Hepatocyte (in vitro differentiated cells): ENCODE data around the gene ARFGEF3. TPM values are rescaled to one million over a fixed set of nuclear protein-coding genes. Genes with fewer than 3 reads are reported as not detected.

Source experiments
- DNase-seq: peaks from one replicate; pipeline ENCODE4 v3.0.0-alpha.2; 2016; ENCODE audit warnings: low spot score
- H2AFZ ChIP-seq: fragments of 200-600 bp; sonication (generic); 2 replicates; pipeline ENCODE4 v1.6.0; 2016; ENCODE audit warnings: antibody characterized with exemption, mild to moderate bottlenecking
- H3K27ac ChIP-seq: fragments of 200-600 bp; sonication (generic); 2 replicates; pipeline ENCODE4 v1.5.1; 2016; ENCODE audit warnings: mild to moderate bottlenecking
- H3K27me3 ChIP-seq: fragments of 200-600 bp; sonication (generic); 2 replicates; pipeline ENCODE4 v1.6.1; 2016
- H3K36me3 ChIP-seq: fragments of 200-600 bp; sonication (generic); replicated peaks from 2 replicates; pipeline ENCODE4 v1.5.1; 2016; ENCODE audit warnings: low read depth; ENCODE audit not compliant: insufficient read depth
- H3K4me1 ChIP-seq: fragments of 200-600 bp; sonication (generic); 2 replicates; pipeline ENCODE4 v1.5.1; 2016; ENCODE audit warnings: mild to moderate bottlenecking, moderate library complexity; ENCODE audit not compliant: insufficient read depth
- H3K4me2 ChIP-seq: fragments of 200-600 bp; sonication (generic); 2 replicates; pipeline ENCODE4 v1.6.0; 2016
- H3K4me3 ChIP-seq: fragments of 200-600 bp; sonication (generic); 2 replicates; pipeline ENCODE4 v1.5.1; 2016; ENCODE audit warnings: mild to moderate bottlenecking
- H3K79me2 ChIP-seq: fragments of 200-600 bp; sonication (generic); 2 replicates; pipeline ENCODE4 v1.6.0; 2017; ENCODE audit warnings: mild to moderate bottlenecking
- H3K9me2 ChIP-seq: fragments of 200-600 bp; sonication (generic); replicated peaks from 2 replicates; pipeline ENCODE4 v1.6.0; 2017; ENCODE audit warnings: mild to moderate bottlenecking; ENCODE audit not compliant: insufficient read depth
- H3K9me3 ChIP-seq: fragments of 200-600 bp; sonication (generic); 2 replicates; pipeline ENCODE4 v1.5.1; 2016; ENCODE audit warnings: low read depth, mild to moderate bottlenecking
- H4K20me1 ChIP-seq: fragments of 200-600 bp; sonication (generic); 2 replicates; pipeline ENCODE4 v1.6.0; 2016; ENCODE audit warnings: mild to moderate bottlenecking; ENCODE audit not compliant: insufficient read depth, poor library complexity, severe bottlenecking
- CTCF ChIP-seq: fragments of 200-600 bp; sonication (generic); IDR thresholded peaks from 2 replicates; pipeline ENCODE4 v1.5.1; 2016; ENCODE audit warnings: antibody characterized with exemption, mild to moderate bottlenecking; ENCODE audit not compliant: poor library complexity
- EZH2 ChIP-seq: fragments of 200-600 bp; sonication (generic); IDR thresholded peaks from 2 replicates; pipeline ENCODE4 v1.6.1; 2016; ENCODE audit warnings: antibody characterized with exemption, mild to moderate bottlenecking, borderline replicate concordance
- EZH2phosphoT487 ChIP-seq: fragments of 200-600 bp; sonication (generic); IDR thresholded peaks from one replicate; pipeline ENCODE4 v1.6.1; 2018; ENCODE audit warnings: antibody characterized with exemption, mild to moderate bottlenecking, low read depth, moderate library complexity; ENCODE audit not compliant: unreplicated experiment, severe bottlenecking
- WGBS: methylation state at CpG from one replicate; pipeline ENCODE4 v1.1.6; 2016; ENCODE audit warnings: low lambda C conversion rate; ENCODE audit errors: missing lambda C conversion rate; 5-methylcytosine and 5-hydroxymethylcytosine counted together
- polyA plus RNA-seq: library from polyadenylated mRNA; unstranded; fragments of >200 nt; fragmentation: Nextera tagmentation; extraction: Ambion mirVana; gene quantifications from 2 replicates; pipeline ENCODE4 v1.2.1, GENCODE V29; 2016
- total RNA-seq: library from RNA; depleted of rRNA; stranded (reverse); fragments of >200 nt; gene quantifications from 2 replicates; pipeline ENCODE4 v1.2.3, GENCODE V29; 2014

The ARFGEF3 gene
- total and polyA plus RNA-seq, 2 experiments from 2014 or later = 0.83 to 3.9 TPM

GRCh38 chr6:138372711-138373463 is 211.1 kb downstream of the ARFGEF3 start:
- no peak overlapping the region for H3K27ac ChIP-seq
- no peak overlapping the region for H3K4me2 ChIP-seq
- no peaks in the 10 kb centered on the region for H3K27me3 ChIP-seq
- no peak for TF ChIP-seq EZH2
- TF ChIP-seq CTCF = no peak
- no peak for TF ChIP-seq EZH2phosphoT487
- no peaks in the 10 kb centered on the region for H3K36me3 ChIP-seq
- H4K20me1 ChIP-seq = no peaks in the 10 kb centered on the region
- no peaks in the 10 kb centered on the region for H3K9me2 ChIP-seq
- no peak overlapping the region for H2AFZ ChIP-seq
- H3K9me3 ChIP-seq = no peaks in the 10 kb centered on the region
- H3K4me3 ChIP-seq = no peak overlapping the region
- peaks cover 6% of the 10 kb centered on the region for H3K4me1 ChIP-seq
- DNase-seq = no peak
- no peaks in the 10 kb centered on the region for H3K79me2 ChIP-seq

- H3K27ac ChIP-seq = no peak overlapping the region
- H3K36me3 ChIP-seq = no peaks in the 10 kb centered on the region
- peaks cover 6% of the 10 kb centered on the region for H3K4me1 ChIP-seq
- no peaks in the 10 kb centered on the region for H3K9me2 ChIP-seq
- TF ChIP-seq CTCF = no peak
- TF ChIP-seq EZH2phosphoT487 = no peak
- no peak for TF ChIP-seq EZH2
- H2AFZ ChIP-seq = no peak overlapping the region
- H4K20me1 ChIP-seq = no peaks in the 10 kb centered on the region
- DNase-seq = no peak
- H3K27me3 ChIP-seq = no peaks in the 10 kb centered on the region
- H3K4me3 ChIP-seq = no peak overlapping the region
- H3K4me2 ChIP-seq = no peak overlapping the region
- no peaks in the 10 kb centered on the region for H3K9me3 ChIP-seq
- H3K79me2 ChIP-seq = no peaks in the 10 kb centered on the region
Observed at GRCh38 chr6:138374230-138374629, 212.5 kb downstream of the ARFGEF3 start.

GRCh38 chr6:138374815-138375214 is 213.1 kb downstream of the ARFGEF3 start:
- H3K27ac ChIP-seq = no peak overlapping the region
- H3K9me2 ChIP-seq = no peaks in the 10 kb centered on the region
- no peak overlapping the region for H3K4me2 ChIP-seq
- H3K36me3 ChIP-seq = no peaks in the 10 kb centered on the region
- no peaks in the 10 kb centered on the region for H3K9me3 ChIP-seq
- no peaks in the 10 kb centered on the region for H3K79me2 ChIP-seq
- H4K20me1 ChIP-seq = no peaks in the 10 kb centered on the region
- TF ChIP-seq EZH2phosphoT487 (no peak), CTCF (no peak), EZH2 (no peak)
- 97% methylated on average over 2 of the region's 2 CpGs for WGBS
- H3K27me3 ChIP-seq = no peaks in the 10 kb centered on the region
- no peak for DNase-seq
- H2AFZ ChIP-seq = no peak overlapping the region
- H3K4me3 ChIP-seq = no peak overlapping the region
- H3K4me1 ChIP-seq = peaks cover 6% of the 10 kb centered on the region

- H3K27ac ChIP-seq = no peak overlapping the region
- no peaks in the 10 kb centered on the region for H3K9me2 ChIP-seq
- no peaks in the 10 kb centered on the region for H3K27me3 ChIP-seq
Observed at GRCh38 chr6:138377042-138377441, 215.3 kb downstream of the ARFGEF3 start.

More at GRCh38 chr6:138377042-138377441, 215.3 kb downstream of the ARFGEF3 start:
- no peaks in the 10 kb centered on the region for H3K9me3 ChIP-seq
- H3K79me2 ChIP-seq = no peaks in the 10 kb centered on the region
- no peaks in the 10 kb centered on the region for H4K20me1 ChIP-seq
- no peak overlapping the region for H3K4me2 ChIP-seq
- DNase-seq = no peak
- H3K4me1 ChIP-seq = no peaks in the 10 kb centered on the region
- H2AFZ ChIP-seq = no peak overlapping the region
- H3K36me3 ChIP-seq = no peaks in the 10 kb centered on the region
- TF ChIP-seq EZH2 = no peak
- no peak for TF ChIP-seq EZH2phosphoT487
- TF ChIP-seq CTCF = no peak
- no peak overlapping the region for H3K4me3 ChIP-seq
